WTC11 (cell line): ENCODE data around the gene STIP1. TPM values are rescaled to one million over a fixed set of nuclear protein-coding genes. Genes with fewer than 3 reads are reported as not detected.

Source experiments
- ATAC-seq: fragments of 200-7000 bp; cut with Tn5 transposase; 2 replicates; pipeline ENCODE4 v1.10.0; 2021; ENCODE audit warnings: mild to moderate bottlenecking, moderate library complexity
- CTCF ChIA-PET: fragments of 300-600 bp; sonication (Branson Sonifier 250); formaldehyde crosslinking; loops from one replicate; lab custom pipeline; 2021; ENCODE audit warnings: antibody characterized with exemption; lab: Charles Lee
- POLR2A ChIA-PET: fragments of 350-600 bp; sonication (Branson Sonifier 250); formaldehyde crosslinking; loops from one replicate; lab custom pipeline; 2021; ENCODE audit warnings: antibody characterized with exemption; lab: Charles Lee
- DNase-seq: peaks from one replicate; pipeline ENCODE4 v3.0.0; 2021; ENCODE audit warnings: low spot score
- H3K27ac Mint-ChIP-seq: 2 replicates; pipeline ENCODE4 v1.8.0; 2021; ENCODE audit warnings: mixed read lengths
- H3K27me3 Mint-ChIP-seq: 2 replicates; pipeline ENCODE4 v1.8.0; 2021; ENCODE audit warnings: low read depth, mild to moderate bottlenecking, moderate library complexity, mixed read lengths
- H3K36me3 Mint-ChIP-seq: 2 replicates; pipeline ENCODE4 v1.8.0; 2021; ENCODE audit warnings: mixed read lengths
- H3K4me1 Mint-ChIP-seq: 2 replicates; pipeline ENCODE4 v1.8.0; 2022; ENCODE audit warnings: mixed read lengths
- H3K4me3 Mint-ChIP-seq: 2 replicates; pipeline ENCODE4 v1.8.0; 2021; ENCODE audit warnings: mild to moderate bottlenecking, moderate library complexity, mixed read lengths
- H3K9me3 Mint-ChIP-seq: 2 replicates; pipeline ENCODE4 v1.8.0; 2021; ENCODE audit warnings: mixed read lengths
- ARID4B ChIP-seq: sonication (generic); formaldehyde crosslinking; IDR thresholded peaks from 2 replicates; pipeline ENCODE4 v1.8.0; 2023; ENCODE audit warnings: missing genetic modification reagents, mild to moderate bottlenecking, borderline replicate concordance
- ATF1 ChIP-seq: sonication (generic); formaldehyde crosslinking; IDR thresholded peaks from 2 replicates; pipeline ENCODE4 v1.8.1; 2023; ENCODE audit warnings: mild to moderate bottlenecking, moderate library complexity, missing genetic modification reagents
- CDX4 ChIP-seq: fragments of 250-450 bp; sonication (Bioruptor Pico); IDR thresholded peaks from 2 replicates; pipeline ENCODE4 v1.9.0; 2021; ENCODE audit warnings: moderate library complexity, mild to moderate bottlenecking, inconsistent platforms, borderline replicate concordance
- EMX1 ChIP-seq: fragments of 250-450 bp; sonication (Bioruptor Pico); IDR thresholded peaks from 2 replicates; pipeline ENCODE4 v1.8.0; 2021; ENCODE audit warnings: mild to moderate bottlenecking
- FOXP4 ChIP-seq: sonication (generic); formaldehyde crosslinking; IDR thresholded peaks from 2 replicates; pipeline ENCODE4 v1.8.0; 2022; ENCODE audit warnings: mild to moderate bottlenecking, missing genetic modification reagents
- GRHL2 ChIP-seq: fragments of 250-450 bp; sonication (Bioruptor Pico); IDR thresholded peaks from 2 replicates; pipeline ENCODE4 v1.8.0; 2022; ENCODE audit warnings: mild to moderate bottlenecking, moderate library complexity; ENCODE audit not compliant: insufficient replicate concordance, severe bottlenecking
- RELA ChIP-seq: sonication (generic); formaldehyde crosslinking; IDR thresholded peaks from 2 replicates; pipeline ENCODE4 v1.8.1; 2022; ENCODE audit warnings: missing genetic modification reagents, mild to moderate bottlenecking, borderline replicate concordance
- SP1 ChIP-seq: sonication (generic); formaldehyde crosslinking; conservative IDR thresholded peaks from 2 replicates; pipeline ENCODE4 v1.8.1; 2022; ENCODE audit warnings: missing genetic modification reagents
- TEAD1 ChIP-seq: sonication (generic); formaldehyde crosslinking; IDR thresholded peaks from 2 replicates; pipeline ENCODE4 v1.8.0; 2022; ENCODE audit warnings: mild to moderate bottlenecking, missing genetic modification reagents
- ZBTB43 ChIP-seq: sonication (generic); formaldehyde crosslinking; IDR thresholded peaks from 2 replicates; pipeline ENCODE4 v1.8.1; 2023; ENCODE audit warnings: mild to moderate bottlenecking, missing genetic modification reagents
- ZNF263 ChIP-seq: sonication (generic); formaldehyde crosslinking; IDR thresholded peaks from 2 replicates; pipeline ENCODE4 v1.8.1; 2022; ENCODE audit warnings: low read depth, mild to moderate bottlenecking, moderate library complexity, missing genetic modification reagents
- ZNF512 ChIP-seq: sonication (generic); formaldehyde crosslinking; IDR thresholded peaks from 2 replicates; pipeline ENCODE4 v1.8.1; 2022; ENCODE audit warnings: missing genetic modification reagents, borderline replicate concordance
- ZNF532 ChIP-seq: fragments of 250-450 bp; sonication (Bioruptor Pico); IDR thresholded peaks from 2 replicates; pipeline ENCODE4 v1.9.0; 2021; ENCODE audit warnings: mild to moderate bottlenecking, borderline replicate concordance
- total RNA-seq: library from RNA; stranded (reverse); gene quantifications from 3 replicates; pipeline ENCODE4 v1.2.3, GENCODE V29; 2021

Gene STIP1
- total RNA-seq, 1 experiment from 2014 or later: 296 TPM

- H3K4me3 Mint-ChIP-seq: no peak overlapping the region
- no peaks in the 10 kb centered on the region for H3K9me3 Mint-ChIP-seq
- DNase-seq (no peak), ATAC-seq (no peak)
- peaks cover 6% of the 10 kb centered on the region for H3K4me1 Mint-ChIP-seq
- TF ChIP-seq ZNF263 (no peak), ZNF512 (CRISPR knock-in tag) (no peak), ZNF532 (CRISPR knock-in tag) (no peak), ZBTB43 (CRISPR knock-in tag) (no peak), FOXP4 (CRISPR knock-in tag) (no peak), ATF1 (CRISPR knock-in tag) (no peak), GRHL2 (CRISPR knock-in tag) (no peak), CDX4 (CRISPR knock-in tag) (no peak), EMX1 (CRISPR knock-in tag) (no peak), SP1 (CRISPR knock-in tag) (no peak), RELA (CRISPR knock-in tag) (no peak), TEAD1 (no peak), ARID4B (CRISPR knock-in tag) (no peak)
- H3K27me3 Mint-ChIP-seq: no peaks in the 10 kb centered on the region
- CTCF ChIA-PET: interaction anchor here (0.6 to 5.4 kb wide), 8 partner anchors 9 to 555 kb away, joined by 3 to 76 read pairs (median 7); partner anchors contain the start of genes FLRT1 and PLCB3
- H3K36me3 Mint-ChIP-seq: peaks cover 18% of the 10 kb centered on the region
- H3K27ac Mint-ChIP-seq: no peak overlapping the region
- POLR2A ChIA-PET: interaction anchor here (1.5 kb wide), 1 partner anchor 11 kb away, joined by 4 read pairs; no protein-coding TSS in a partner anchor
These were observed 22.3 kb downstream of the STIP1 start for GRCh38 chr11:64208086-64208795.
